Hematopoietic multipotent progenitor cell treated with erythropoietin and hydrocortisone succinate and interleukin-3 and kit ligand, for 17 days (in vitro differentiated cells): Measurements from ENCODE around the gene YPEL2.

ENCODE experiments used
- DNase-seq: peaks from one replicate; pipeline ENCODE4 v3.0.0-alpha.2; 2015; ENCODE audit warnings: low spot score

Gene YPEL2

DNA sequence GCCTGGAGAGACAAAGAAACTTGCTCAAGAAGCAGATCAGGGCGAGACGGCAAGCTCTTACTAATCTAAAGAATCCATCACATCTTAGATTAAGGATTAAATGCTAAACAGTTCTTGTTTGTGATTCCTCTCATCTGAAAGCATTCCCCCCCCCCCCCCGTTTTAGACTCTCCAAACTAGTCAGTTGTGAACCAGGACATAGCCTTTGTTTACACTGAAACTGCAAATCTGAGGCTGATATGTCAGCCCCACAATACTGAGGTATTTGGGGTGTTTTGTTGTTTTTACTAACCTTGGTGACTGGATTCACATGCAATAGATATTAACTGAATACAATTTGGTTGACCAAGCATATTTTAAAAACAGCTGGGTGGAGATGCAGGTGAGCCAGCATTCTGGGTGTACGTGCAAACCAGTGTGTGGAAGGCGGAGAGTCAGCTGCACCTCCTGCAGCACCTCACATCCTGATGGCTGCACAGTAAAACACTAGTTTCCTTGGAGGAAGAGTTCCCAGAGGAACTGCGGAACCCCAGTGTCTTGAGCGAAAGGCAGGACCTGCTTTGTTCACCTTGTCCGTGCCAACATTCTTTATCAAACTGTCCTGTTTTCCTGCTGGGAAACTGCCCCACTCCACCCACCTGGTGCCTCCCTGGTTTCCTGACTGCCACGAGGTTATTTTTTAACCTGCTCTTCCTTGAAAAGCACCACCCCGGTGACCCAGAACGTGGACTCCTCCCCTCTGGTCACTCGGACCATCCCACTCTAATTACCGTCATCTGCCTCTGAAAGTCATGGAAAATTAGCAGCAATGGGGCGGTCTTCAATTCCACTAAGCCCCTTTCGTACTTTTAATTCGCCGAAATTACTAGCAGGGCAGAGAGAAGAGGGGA lies 1.2 kb upstream of the YPEL2 start:
- DNase-seq = no peak

DNA sequence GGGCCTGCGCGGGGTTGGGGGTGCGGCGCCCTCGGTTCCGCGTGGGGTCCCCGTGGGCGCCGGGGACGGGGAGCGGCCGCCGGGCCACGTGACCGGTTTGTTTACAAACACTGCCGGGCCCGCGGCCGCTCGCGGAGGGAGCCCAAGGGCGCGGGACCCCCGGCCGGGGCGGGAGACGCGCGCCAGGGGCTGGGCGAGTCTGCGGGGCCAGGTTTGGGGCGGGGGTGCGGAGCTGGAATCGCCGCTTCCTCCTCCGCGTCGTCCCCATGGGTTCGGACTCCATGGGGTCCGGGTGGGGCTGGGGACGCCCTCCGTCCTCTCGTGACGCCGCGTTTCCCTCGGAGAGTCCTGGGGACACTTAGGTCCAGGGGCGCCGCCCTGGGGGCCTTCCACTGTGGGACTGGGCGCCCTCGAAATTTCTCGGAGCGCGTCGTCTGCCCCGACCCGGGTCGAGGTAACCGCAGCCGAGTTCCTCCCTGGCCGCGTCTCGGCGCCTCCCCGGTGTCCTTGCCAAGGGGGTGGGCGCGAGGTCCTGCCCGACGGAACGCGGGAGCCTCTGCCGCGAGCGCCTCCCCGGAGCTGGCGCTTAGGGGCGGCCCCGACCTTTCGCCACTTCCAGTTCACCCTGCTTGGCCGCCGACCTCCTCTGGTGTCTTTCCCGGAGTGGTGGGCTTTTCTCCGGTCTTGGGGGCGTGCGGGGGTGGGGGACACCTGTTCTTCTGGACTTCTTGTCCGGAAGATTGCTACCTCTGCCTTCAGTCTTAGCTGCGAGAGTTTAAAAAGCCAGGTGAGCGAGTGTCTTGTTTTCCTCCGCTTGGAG lies 684 bp downstream of the YPEL2 start:
- DNase-seq = no peak

DNA sequence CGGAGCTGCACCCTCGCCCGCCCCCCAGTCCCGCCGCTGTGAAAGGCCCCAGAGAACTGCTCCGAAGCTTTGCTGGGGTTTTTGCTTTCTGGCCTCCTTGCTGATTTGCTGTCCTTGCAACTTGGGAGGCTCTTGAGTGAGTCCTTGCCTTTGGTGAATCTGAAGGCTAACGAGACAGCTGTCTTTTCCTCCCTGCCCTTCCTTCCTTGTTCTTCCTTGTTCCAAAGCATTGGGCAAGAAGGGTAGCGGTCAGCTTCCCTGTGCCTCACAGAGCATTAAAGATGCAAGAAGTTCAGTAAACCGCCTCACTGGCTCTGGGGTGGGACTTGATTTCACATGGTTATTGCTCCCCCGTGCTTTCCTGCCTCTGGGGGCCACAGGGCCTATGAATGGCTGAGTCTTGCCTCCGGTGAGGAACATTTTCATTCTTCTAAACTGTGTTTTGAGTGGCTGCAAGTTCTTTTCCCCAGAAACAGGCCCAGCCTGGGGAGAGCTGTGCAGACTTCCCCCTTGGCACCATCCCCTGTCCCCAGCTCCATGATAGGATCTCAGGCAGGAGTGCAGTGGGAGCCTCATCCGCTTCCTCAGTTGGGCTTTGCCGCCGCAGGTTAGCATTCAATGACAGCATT lies 1.4 kb downstream of the YPEL2 start:
- DNase-seq = no peak

DNA sequence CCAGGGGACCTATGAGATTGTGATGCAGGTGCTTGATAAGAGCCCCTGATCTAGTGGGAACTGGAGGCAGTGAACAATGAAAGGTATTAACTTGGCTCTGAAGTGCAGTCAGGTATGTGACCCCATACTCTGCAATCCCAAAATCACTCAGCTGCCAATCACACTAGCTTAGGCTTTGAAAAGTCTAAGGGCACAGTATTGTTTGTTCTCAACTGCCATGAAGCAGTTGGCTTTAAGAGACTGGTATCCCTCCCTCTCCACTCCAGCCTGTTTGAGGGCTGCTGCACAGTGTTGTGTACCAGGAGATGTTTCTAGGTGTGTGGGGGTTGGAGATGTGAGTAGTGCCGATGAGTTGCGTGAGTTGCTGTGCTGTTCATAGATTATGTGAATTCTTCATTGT lies 2.4 kb downstream of the YPEL2 start:
- no peak for DNase-seq

DNA sequence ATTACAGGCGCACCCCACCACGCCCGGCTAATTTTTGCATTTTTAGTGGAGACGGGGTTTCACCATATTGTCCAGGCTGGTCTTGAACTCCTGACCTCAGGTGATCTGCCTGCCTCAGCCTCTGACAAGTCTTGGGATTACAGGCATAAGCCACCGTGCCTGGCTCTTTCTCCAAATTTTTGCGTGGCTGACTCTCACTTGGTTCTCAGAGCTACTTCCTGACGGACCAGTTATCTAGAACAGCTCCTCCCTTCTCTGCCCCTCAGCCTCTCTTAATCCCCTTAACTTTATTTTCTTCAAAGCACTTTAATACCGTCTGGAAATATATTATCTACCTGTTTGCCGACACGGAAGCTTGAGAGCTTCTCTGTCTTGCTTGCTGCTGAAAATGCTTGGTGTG lies 4.2 kb downstream of the YPEL2 start:
- DNase-seq = no peak

DNA sequence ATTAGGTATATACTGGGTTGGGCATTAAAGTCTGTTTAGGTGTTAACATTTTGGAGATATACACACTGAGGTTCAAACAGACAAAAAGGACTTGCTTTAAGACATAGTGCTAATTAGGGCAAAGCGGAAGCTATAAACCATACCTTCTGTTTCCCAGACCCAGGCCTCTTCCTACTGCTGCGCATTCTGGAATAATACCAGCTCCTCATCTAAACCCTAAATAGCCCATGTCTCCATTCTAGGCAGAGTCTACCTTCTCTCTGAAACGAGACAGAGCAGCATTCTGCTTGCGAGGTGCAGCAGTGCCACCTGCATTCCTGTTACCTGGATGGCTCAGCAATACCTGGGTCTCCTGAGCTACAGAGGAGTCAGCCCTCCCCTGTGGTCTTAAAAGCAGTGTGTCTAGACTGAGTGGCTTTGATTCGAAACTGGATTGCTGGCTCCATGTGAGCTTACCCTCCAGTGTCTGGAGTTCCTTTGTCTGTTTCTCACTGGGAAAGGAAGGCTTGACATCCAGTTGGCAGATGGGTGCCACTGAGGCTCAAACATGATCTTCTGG lies 6.4 kb downstream of the YPEL2 start:
- DNase-seq = no peak

DNA sequence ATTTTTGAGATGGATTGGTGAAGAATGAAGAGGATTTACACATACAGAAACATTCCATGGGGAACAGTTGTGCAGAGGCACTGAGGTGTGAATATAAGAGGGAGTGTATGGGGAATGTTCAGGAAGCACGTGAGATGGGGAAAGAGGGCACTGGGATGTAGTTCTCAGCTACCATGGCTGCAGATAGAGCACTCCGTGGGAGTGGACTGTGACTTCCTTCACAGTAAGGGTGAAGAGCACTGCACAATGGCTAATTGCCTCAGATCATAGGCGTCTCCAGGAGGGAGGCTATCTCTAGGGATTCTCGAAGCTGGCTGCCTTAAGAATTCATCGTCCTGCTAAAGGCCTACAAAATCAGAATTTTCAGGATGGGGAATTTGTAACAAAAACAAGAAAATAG lies 7.0 kb downstream of the YPEL2 start:
- no peak for DNase-seq

- no peak for DNase-seq
Measured at GRCh38 chr17:59341922-59342321, 10.5 kb downstream of the YPEL2 start.

DNA sequence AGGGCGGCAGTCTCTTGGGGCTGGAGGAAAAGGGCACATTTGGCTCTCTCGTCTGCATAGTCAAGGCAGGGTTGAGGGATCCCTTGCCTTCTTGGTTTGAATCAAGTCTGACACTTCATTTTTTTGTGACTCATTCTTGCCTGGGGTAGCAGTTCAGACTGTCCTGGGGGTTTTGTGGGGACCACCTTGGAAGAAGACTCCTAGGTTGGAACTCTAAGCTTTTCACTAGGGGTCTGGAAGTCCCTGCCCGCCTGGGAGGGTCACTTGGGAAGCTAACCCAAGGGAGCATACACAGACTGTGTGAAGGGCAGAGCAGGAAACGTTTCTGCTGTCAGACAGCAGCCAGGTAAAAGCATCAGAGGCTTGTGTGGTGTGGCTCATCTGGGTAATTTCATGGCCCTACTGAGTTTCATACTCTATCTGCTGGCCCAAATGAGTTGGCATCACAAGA lies 11.3 kb downstream of the YPEL2 start:
- no peak for DNase-seq

DNA sequence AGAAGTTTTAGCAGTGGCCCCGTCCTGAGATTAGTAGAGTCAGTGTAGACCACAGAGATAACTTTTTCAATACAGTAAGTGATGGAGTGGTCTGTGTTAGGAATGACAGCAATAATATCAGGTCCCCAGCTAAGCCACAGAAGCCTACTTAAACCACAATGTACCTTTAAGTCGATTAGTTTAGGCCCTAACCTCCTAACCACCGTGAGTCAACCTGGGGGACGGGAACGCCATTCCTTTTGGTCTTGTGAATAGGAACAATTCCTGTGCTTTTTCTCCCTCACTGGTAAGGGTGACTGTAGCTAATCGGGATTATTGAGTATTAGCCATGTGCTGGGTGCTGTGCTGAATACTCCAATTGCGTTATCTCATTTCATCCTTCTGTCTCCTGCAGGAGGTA lies 14.0 kb downstream of the YPEL2 start:
- DNase-seq = no peak

DNA sequence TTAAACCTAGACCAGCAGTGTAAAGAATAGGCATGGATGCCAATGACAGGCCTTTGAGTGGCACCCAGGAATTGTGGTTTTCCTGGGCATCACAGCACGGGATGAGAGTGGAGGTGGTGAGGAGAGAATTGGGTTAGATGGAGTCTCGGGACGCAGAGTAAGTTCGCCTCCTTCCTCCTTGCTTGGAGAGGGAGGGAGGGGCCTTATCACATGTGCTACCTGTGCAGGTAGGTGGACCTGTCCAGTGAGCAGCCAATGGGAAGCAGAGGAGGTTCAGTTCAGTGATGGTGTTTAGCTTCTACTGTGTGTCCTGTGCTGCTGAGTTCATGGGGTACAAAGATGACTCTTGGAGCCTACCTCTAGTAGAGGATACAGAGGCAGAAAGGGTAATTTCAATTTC lies 14.9 kb downstream of the YPEL2 start:
- no peak for DNase-seq

DNA sequence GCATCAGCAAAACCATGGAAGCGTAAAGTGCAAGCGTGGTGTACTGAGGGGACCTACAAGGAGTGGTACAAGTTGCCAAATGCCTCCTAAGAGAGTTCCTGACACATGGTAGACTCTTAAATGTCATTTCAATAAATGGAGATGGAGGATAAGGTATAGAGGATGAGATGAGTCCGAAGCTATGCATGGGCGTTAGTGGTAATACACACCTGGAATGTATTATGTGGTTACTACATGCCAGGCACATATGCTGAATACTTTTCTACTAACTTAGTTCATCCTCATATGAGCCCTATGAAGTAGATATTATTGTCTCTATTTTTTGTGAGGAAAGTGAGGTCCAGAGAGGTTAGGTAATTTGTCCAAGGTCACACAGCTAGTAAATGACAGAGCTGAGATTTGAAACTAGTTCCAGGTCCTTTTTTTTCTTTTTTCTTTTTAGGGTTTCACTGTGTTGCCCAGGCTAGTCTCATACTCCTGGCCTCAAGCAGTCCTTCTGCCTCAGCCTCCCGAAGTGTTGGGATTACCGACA lies 15.5 kb downstream of the YPEL2 start:
- no peak for DNase-seq

- no peak for DNase-seq
Measured at GRCh38 chr17:59347975-59348391, 16.5 kb downstream of the YPEL2 start.

DNA sequence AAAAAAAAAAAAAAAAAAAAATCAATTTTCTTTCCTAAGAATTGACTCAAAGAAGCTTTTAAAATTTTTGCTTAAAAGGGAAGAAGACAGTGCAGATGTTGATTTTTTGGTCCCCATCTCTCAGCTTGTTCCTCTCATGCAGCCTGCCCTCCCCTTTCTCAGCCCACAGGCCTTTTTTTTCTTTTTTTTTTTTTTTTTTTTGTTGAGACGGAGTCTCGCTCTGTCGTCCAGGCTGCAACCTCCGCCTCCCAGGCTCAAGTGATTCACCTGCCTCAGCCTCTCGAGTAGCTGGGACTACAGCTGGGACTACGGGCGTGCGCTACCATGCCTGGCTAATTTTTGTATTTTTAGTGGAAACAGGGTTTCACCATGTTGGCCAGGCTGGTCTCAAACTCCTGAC lies 17.7 kb downstream of the YPEL2 start:
- no peak for DNase-seq

DNA sequence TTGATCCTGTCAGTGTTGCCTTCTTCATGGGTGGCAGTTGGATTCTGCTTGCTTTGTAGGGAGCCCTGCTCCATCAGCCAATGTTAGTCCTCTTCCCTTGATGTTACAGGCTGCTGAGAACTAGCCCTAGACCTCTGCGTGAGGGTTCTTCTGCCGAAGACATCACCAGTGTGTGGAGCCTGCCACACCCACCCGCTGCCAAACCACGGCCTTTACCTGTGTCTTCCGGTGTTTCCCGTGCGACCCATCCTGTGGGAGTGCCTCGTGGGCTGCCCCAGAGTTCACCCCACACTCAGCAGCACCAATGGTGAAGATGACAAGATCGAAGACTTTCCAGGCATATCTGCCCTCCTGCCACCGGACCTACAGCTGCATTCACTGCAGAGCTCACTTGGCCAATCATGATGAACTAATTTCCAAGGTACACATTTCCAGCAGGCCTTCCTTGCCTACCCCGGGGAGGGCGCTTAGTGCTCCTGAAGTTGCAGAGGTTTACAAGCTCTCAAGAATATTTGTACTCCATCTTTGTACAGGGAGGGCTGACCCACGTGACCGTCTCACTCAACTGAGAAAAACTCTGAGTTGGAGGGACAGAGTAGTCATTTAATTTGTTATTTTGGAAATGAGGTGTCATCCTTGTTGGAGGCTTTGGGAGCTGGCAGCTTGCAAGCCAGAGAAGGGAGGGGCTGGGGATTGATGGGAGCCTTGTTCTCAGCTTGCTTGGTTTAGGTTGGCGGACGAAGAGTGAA lies 21.8 kb downstream of the YPEL2 start:
- no peak for DNase-seq

DNA sequence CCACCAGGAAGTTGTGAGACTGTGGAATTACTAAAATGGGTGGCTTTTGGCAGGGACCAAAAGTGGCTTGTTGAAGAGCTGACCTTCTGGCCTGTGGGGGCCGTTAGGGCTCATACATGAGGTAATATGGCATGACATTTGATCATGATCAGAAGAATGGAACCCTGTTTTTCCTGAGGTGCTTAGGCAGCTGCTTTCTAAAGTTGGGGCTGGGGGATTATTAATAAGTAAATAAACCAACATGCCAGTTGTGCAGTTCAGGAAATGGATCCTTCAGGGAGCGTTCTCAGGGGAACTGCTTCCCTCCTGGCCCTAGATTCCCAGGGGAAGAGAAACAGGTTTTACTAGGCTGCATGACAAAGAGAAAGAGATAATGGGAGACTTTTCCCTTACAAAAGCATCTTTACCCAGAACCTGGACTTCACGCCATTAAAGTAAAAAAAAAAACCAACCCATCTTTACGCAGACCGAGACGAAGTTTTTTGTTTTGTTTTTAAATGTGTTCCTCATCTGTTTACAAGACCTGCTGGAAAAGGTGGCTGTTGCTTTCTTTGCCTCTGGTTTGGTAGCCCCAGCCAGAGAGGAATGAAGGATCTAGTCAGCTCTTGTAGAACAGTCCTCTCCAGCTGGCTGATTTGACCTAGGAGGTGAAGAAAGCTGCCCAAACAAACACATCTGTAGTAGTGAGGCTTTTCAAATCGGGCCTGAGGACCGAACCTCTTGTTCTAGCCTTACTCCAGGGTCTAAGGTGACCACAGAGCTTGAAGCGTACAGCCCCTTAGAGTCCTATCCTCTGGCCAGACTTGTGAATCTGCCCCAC lies 22.7 kb downstream of the YPEL2 start:
- DNase-seq = no peak

DNA sequence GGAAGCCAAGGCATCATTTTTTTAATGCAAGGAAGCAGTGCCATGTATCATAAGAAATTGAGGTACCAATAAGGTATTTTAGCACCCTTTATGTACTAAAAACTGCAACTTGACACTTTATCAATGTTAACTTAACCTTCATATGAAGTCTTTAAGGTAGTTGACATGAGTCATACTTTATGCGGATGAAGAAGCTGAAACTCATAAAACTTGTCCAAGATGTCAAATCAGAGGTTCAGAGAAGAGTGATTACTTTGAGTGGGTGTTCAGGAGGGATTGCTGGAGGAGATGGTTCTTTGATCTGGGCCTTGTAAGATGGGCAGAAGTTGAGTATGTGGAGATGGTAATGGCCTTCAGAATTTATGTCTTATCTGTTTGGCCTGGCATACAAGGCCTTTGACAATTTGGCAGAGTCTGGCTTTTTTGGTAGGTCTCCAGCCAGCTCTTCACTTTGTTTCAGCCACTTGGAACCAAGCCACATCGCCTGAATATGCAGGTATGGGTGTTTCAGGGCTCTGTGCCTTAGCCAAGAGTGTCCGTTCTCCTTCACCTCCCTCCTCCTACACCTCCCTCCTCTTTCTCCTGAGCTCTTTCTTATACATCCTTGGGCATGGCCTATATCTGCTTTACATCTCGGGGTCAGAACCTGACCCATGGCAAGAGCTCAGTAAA lies 23.7 kb downstream of the YPEL2 start:
- DNase-seq = no peak

DNA sequence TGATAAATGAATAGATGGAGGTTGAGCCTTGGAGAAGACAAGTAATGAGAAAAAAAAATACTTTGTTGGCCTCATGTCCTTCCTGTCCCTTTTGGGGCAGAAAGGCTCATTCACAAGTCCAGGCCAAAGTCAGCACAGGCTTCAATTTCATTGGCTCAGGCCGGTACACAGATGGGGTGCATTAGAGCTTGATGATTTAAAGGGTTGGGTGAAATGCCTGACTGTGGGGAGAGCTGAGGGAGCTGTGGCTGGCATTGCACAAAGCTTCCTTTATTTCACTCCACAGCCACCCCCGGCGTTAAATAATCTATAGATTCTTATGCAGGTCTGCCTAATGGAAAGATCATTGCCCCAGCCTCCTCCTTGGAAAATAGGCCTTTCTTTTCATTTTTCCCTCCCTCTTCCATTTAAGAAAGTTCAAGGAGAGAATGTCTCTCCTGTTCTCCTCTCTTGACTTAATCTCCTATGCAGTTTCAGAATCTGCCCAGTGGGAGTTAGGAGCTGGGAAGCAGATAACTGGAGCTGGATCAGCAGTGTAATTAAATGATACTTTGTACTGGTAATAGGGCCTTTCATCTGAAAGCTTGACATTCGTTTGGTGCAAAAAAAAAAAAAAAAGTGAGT lies 24.4 kb downstream of the YPEL2 start:
- DNase-seq = no peak

DNA sequence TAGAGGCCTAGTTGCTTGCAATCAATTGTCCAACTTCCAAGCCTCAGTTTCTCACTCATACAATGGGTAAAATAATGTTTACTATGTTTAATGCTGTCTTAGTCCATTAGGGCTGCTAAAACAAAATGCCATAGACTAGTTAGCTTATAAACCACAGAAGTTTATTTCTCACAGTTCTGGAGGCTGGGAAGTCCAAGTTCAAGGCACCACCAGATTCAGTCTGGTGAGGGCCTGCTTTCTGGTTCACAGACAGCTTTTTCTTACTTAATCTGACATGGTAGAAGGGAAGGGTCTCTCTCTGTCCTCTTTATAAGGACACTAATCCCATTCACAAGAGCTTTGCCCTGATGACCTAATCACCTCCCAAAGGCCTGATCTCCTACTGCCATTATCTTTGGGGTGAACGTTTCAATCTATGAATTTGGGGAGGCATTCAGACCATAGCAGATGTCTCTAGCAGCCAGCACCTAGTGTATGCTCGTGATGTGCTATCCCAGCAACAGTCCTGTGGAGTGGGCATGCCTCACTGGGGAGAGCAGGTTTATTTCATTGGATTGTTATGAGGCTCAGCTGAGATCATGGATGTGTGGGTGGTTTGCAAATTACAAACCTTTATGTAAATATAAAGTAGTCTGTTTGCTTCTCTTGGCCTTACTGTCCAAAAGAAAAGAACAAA lies 25.2 kb downstream of the YPEL2 start:
- DNase-seq = no peak
